GM19328 (cell line): Measurements from ENCODE around the gene U2AF2.

ENCODE experiments used
- ATAC-seq: cut with Tn5 transposase; IDR thresholded peaks from one replicate; pipeline ENCODE4 v1.9.1; 2021; ENCODE audit warnings: mild to moderate bottlenecking, moderate library complexity; ENCODE audit not compliant: unreplicated experiment

Gene U2AF2

DNA sequence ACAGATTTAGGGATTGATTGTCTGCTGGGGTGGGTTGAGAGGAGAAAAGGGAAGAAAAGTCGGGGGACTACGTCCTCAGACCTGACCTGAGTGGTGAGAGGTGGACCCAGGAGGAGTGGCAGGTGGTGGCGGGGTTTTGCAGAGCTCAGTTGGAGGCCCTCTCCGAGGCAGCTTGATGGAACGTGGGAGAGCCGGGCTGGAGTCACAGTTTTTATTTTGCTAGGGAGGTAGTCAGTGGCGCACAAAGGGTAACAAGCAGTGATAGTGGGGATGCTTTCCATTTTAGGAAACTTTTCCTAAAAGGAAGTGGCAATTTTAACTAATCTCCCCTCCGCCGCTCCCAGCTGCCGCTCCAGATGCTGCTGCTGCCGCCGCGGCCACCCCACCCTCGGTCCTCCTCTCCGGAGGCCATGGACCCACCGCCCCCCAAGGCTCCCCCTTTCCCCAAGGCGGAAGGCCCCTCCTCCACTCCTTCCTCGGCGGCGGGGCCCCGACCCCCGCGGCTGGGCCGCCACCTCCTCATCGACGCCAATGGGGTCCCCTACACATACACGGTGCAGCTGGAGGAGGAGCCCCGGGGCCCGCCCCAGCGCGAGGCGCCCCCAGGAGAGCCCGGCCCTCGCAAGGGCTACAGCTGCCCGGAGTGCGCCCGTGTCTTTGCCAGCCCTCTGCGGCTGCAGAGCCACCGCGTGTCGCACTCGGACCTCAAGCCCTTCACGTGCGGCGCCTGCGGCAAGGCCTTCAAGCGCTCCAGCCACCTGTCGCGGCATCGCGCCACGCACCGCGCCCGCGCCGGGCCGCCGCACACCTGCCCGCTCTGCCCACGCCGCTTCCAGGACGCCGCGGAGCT is 12.5 kb upstream of the U2AF2 start:
- no peak for ATAC-seq

- no peak for ATAC-seq
Measured at GRCh38 chr19:55643003-55643886, 11.6 kb upstream of the U2AF2 start, which contains the start of gene ZNF581. Gene ZNF581, plus strand, starts transcription at chr19:55643649. Its CDS starts 923 bp downstream, at chr19:55644572.

GRCh38 chr19:55643887-55644176 is 11.0 kb upstream of the U2AF2 start:
- ATAC-seq, result no peak

DNA sequence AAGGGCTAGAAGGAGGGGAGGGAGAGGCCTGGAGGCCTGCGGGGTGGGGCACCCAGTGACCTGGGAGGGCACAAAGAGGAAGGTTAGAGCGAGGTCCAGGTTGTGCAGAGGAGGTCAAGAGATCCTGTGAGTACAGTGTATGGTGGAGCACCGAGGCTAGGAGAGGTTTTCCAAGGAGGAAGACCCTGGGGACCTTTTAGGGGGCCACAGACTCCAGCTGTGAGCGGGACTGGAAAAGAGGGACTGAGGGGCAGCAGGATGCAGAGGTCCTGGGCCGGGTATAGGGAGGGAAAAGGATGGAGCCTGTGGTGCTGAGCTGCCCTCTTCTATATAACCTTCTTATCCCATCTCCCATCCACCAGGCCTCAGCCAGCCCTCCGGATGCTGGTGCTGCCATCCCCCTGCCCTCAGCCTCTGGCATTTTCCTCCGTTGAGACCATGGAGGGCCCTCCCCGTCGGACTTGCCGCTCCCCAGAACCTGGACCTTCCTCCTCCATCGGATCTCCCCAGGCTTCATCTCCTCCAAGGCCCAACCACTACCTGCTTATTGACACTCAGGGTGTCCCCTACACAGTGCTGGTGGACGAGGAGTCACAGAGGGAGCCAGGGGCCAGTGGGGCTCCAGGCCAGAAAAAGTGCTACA is 10.5 kb upstream of the U2AF2 start:
- ATAC-seq, result no peak

DNA sequence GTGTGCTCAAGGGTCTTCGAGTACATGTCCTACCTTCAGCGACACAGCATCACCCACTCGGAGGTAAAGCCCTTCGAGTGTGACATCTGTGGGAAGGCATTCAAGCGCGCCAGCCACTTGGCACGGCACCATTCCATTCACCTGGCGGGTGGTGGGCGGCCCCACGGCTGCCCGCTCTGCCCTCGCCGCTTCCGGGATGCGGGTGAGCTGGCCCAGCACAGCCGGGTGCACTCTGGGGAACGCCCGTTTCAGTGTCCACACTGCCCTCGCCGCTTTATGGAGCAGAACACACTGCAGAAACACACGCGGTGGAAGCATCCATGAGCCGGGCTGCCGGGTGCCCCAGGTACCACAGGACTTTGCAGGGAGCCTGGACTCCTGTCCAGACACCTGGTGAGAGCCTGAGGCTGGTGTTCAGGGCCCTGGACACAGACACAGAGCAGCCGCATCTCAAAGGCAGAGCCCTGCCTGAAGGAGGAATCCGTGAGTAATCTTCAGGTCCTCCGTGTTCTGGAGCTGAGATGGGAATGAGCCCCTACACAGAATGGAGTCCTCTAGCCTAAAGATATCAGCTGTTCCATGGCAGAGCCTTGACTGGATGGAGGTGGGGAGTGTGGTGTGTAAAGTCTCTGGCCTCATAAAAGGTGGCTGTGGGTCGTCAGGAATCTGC is 9.9 kb upstream of the U2AF2 start:
- ATAC-seq, result no peak

- ATAC-seq, result no peak
Measured at GRCh38 chr19:55645512-55645881, 9.3 kb upstream of the U2AF2 start.

- ATAC-seq, result no peak
Measured at GRCh38 chr19:55646889-55647731, 7.7 kb upstream of the U2AF2 start.

DNA sequence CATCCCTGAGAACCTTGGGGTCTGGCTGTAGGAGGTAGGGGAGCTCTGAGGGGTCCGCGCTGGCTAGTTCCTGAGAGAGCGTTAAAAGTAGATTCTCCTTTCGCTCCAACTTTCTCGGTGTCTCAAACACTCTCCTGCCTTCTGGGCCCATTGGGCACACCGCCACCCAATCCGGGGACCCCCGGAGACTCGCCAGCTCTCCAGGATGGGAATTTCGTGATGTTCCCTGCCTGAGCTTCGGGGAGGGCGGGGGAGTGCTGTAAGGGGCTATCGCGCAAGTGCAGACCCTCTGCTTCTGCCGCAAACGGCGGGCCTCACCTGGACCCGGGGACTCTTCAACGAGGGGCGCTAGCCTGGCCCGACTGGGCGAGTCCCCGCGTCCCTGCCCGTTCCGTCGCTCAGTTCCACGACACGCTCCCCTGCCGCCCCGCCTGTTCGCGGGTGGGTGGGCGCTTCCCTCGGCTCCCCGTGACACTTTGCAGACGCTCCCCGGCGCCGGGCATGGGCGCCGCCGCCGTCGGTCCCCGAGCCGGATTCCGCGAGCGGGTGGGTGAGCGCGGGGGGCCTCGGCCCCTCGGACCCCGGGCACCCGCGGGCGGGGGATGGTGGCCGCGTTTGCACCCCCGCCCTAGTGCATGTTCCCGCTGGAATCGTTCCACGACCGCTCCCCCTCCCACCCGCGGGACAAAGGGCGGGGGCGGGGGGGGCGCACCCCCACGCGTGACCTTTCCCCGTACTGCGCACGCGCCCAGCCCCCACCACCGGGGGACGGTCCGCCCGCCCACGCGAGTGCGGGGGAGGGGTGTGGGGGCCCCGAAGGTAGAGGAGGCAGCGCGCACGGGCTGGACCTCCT is 6.9 kb upstream of the U2AF2 start, which contains the start of gene CCDC106:
Gene CCDC106 (plus strand): TSS at position 481 of the 853 bp plus-strand sequence. CDS start 835 bp downstream, outside the sequence.
- no peak for ATAC-seq

DNA sequence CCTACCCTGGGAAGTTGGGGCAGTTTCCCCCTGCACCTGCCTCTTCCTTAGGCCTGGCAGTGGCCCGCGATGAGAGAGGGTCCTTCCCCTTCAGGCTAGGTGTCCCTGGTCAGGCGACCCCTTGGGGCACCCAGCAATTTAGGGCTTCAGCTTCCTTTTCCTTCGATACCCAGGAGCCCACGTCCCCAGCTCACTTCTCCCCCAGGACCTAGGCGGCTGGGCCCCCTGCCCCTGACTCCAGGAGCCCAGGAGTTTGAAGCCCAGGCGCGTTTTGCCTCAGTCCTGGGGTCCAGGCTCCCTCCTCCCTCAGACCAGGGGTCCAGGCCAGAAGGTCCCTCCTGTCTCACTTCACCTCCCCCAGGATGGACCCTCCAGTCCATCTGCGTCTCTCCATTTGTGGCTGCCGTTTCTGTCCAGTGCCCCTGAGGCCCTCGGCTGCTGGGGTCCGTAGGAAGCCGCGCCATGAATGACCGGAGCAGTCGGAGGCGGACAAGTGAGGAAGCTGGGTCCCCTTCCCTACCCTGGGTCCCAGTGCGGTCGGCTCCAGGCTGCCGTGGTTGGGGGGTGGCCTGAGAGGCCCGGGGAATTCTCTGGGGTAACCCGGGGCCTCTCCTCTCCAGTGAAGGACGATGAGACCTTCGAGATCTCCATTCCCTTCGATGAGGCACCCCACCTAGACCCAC is 6.1 kb upstream of the U2AF2 start:
- ATAC-seq, result no peak

DNA sequence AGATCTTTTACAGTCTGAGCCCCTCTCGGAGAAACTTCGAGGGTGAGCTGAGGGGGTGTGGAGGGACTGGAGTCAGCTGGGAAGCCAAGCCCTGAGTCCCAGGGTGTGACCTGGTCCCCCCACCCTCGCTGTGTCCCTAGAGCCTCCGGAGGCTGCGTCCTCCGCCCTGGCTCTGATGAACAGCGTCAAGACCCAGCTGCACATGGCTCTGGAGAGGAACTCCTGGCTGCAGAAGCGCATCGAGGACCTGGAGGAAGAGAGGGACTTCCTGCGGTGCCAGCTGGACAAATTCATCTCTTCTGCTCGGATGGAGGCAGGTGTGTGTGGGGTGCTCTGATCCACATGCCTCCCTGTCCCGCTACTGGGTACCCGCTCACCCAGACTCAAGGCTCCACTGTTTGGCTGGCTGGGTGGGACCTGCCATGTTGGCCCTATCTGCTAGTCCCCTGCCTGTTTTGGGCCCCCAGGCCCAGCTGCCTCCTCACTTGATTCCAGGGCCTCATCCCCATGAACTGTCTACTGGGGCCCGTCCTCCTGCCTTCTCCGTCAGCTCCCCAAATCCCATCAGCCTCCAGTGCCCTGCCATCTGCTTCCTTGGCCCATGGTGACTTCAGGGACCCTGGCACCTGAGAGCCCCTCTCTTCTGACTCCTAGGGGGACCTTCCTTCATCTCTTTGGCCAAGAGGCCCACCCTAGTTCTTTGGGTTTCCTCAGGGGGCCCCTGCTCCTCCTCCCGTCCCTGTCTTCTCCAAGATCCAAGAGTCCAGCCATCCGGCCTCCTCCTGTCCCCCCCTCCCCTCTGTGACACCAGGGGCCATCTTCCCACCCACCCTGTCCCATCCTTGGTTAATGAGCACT is 5.3 kb upstream of the U2AF2 start:
- ATAC-seq, result no peak

DNA sequence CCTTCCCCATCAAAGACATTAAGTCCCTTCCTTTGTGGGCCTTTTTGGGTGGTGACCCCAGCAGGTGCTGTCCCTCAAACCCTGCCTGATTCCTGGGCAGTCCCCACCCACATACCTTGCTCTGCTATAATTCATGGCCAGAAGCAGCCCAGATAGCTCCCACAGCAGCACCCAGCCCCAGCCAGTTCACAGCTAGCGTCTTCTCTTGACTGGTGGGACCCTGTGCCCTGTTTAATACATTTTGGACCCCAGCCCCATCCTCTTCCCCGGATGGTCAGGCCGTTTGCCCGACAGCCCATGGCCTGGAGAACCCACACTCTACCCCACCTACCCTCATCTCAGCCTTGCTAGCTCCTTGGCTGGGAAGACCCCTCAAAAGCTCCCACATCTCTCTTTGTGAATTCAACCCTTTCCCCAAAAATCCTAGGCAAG is 4.7 kb upstream of the U2AF2 start:
- no peak for ATAC-seq

GRCh38 chr19:55650602-55651230 is 4.1 kb upstream of the U2AF2 start:
- no peak for ATAC-seq

GRCh38 chr19:55651236-55651635 is 3.6 kb upstream of the U2AF2 start:
- no peak for ATAC-seq

GRCh38 chr19:55652311-55653128 is 2.3 kb upstream of the U2AF2 start:
- no peak for ATAC-seq

DNA sequence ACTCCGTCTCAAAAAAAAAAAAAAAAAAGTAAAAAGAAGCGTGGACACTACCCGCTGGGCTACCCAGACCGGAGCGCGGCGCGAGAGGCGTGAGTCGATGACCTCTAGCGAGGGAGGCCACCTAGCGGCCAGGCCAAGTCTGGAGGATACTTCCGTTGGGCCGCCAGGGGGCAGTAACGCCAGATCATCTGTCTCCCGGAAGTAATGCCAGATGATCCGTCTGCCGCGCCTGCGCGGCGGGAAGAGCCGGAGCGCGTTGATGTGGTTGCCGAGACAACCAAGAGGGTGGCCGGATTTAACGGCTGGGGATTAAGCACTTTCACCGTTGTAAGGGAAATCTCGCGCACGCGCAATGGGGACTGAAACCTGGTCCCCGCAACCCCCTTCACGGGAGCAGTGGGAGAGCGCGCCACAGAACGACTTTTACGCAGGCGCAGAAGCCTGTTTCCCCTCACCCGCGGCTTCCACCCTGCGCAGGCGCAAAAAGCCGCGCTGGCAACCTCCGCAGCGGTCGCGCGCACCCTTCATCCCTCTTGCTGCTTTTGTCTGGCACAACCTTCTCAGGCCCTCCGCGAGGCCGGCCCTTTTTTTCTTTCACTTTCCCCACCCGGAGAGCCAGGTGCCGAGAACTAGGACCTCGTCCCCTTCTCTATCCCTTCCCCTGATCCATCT is 1.0 kb upstream of the U2AF2 start:
- peak; percentile 36 for ATAC-seq
